Lung microvascular endothelial cell (primary cell): ENCODE results near the gene CDKN2D. TPM values are rescaled to one million over a fixed set of nuclear protein-coding genes. Genes with fewer than 3 reads are reported as not detected.
A peak's percentile ranks its signal among the peaks of the same experiment; 100 is the strongest.

Source experiments
- DNase-seq, 2 donors: peaks; one replicate each; pipeline versions ENCODE4 v3.0.0 to v3.0.0-alpha.2; 2010; ENCODE audit warnings: low read depth in 2 of 2
- total RNA-seq: library from RNA; depleted of rRNA; stranded (reverse); fragments of >200 nt; gene quantifications from 2 replicates; pipeline ENCODE4 v1.2.1, GENCODE V29; 2014

Gene CDKN2D
- total RNA-seq, 1 donor from 2014 or later, result 6.5 TPM

DNA sequence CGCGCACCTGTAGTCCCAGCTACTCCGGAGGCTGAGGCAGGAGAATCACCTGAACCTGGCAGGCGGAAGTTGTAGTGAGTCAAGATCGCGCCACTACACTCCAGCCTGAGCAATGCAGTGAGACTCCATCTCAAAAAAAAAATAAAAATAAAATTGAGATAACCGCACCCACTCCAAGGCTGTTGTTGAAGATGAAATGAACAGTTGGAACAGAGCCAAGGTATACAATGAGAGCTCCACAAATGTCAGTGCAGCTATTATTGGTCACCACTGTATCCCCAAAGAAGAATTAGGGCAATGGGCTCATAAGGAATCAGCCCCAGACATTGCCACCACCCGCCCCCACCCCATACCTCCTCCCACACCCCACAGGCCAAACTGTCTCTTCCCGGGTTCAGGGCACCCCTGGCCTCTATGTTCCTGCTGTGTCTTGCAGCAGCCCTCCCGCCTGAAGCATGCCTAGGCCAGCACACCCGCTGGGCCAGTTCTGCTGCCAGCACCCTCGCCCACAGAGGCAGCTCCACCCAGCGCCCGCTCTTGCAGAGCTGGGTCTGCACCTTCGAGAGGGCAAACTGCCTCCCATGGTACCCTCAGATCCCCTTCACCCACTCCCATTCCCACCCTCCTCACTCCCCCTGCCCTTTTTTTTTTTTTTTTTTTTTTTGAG is 48.0 kb downstream of the CDKN2D start:
- DNase-seq, result no peak

DNA sequence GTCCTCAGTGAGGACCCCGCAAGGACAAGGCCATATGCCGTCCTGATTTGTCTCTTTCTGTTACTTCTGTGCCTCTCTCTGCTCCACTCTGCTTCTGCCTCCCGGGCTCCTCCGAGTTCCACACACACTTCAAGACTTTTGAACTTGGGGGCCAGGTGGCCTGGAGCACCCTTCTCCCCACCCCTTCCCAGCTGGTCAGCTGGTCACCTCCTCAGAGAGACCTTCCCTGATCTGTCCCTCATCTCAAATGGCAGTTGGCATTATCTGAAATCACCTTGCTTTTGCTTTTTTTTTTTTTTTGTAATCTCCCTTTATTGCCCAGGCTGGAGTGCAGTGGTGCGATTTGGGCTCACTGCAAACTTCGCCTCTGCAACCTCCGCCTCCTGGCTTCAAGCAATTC is 49.4 kb downstream of the CDKN2D start:
- DNase-seq, result no peak

DNA sequence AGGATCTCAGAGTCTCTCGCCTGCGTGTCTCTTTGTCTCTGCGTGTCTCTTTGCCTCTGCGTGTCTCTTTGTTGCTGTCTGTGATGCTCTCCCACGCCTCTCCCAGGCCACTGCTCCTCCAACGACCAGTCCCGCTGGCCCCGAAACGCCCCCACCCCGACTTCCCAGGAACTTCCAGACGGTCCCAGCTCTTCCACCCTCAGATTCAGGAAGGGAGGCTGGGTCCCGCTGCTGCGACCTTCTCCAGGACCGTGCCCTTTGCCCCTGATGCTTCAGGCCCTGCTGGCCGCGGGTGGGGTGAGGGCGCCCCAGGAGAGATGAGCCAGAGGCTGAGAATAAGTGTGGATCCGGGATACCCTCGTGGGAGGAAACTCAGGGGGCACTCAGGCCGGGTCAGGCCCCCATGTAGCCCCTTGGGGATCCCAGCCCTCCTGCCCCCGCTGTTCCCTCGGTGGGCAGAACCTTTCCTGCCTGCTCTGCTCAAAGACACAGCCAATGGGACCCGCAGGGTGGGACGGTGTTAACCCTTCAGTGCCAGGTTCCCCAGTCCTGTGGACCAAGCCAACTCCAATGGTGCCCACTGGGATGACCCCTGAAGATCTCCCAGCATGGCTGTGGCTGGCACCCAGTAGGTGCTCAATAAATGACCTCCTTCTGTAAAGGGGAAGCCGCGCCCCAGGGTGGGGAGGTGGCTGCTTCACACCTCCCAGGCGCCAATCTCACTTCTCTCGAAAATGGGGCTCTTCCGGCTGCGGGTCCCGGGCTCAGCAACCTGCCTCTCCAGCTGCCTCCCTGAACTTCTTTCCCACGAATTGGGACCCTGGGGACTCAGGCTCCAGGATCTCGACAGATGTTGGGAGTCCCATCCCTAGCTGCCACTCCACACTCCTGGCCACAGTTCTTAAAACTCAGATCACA is 50.1 kb downstream of the CDKN2D start:
- DNase-seq, result no peak

DNA sequence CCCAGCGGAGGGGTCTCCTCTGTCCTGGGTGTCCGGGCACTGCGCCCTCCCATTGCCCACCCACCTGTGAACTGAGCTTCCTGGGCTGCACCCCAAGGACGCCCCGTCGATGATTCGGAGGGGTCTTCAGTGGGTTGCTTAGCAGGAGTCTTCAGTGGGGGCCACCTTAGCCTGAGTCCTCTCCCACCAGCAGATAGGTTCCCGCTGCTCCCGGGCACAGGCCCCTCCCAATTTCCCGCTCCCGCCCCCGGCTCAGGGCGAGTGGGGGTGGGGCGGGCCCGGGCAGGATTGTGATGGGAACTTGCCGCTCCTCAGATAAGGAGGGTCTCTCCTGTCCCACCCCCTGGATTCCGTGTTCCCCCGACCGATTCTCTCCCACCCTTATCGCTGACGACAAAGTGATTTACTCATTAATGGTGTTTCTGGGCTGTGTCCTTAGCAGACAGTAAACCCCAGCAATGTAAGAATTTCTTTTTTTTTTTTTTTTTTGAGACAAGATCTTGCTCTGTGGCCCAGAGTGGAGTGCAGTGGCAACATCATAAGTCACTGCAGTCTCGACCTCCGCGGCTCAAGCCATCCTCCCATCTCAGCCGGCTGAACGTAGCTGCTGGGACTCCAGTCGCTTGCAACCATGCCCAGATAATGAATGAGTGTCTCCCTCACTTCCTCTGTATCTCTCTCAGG is 50.9 kb downstream of the CDKN2D start:
- no peak for DNase-seq

DNA sequence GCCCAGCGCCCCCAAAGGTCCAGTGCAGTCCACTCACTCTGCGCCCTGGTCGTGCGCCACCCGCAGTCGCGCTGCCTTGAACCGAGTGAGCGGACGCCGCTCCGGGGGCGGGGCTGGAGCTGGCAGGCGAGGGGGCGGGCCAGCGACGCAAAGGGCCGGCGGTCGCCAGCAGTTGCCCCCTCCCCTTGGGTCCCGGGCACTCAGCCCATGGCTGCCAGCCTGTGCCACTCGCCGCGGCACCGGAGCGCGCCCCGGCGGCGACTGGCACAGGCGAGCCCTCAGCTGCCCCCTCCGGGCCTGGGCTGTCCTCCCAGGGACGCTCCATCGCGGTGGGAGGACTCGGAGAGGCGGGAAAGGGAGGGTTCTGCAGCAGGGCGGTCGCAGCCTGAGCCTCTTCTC is 51.4 kb downstream of the CDKN2D start, which contains the start of gene S1PR5:
TSS of gene S1PR5 (minus strand) at position 87 of the 399 bp plus-strand sequence. CDS start 2,436 bp downstream, outside the sequence.
- DNase-seq, result peak in 1 of 2 donors; percentile 26

DNA sequence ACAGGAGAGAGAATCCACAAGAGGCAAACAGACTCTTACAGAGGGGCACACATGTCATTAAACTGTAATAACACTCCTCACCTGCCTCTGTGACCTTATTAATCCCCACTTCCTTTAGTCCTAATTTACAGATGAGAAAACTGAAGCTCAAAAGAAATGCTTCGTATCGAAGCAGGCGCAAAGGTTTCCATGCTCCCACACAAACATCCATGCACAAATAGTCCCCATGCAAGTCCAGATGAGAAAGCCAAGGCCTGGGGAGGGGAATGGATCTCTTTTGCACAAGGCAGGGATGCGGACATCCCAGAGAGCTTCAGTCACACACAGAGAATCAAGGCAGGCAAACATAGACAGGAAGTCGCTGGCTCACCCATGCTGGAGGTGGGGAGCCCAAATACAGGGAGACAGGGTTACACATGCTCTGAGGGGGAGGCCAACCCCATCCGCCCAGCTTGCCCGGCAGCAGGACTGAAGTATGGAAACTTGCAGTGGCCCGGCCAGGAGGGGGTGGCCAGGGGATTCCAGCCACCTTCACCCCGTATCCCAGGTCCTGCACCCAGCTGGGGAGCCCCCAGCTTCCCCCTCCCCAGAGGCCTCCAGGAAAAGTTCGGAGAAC is 52.0 kb downstream of the CDKN2D start:
- no peak for DNase-seq

Other genes starting within 250 kb of the CDKN2D start
- gene RAVER1, start 235.4 kb downstream of the CDKN2D start, total RNA-seq, result 5.4 and 6.2 TPM in 2 replicates
- 7.8 and 8.7 TPM in 2 replicates for gene ICAM3, start 229.4 kb downstream of the CDKN2D start, total RNA-seq
- 41.2 and 74.0 TPM in 2 replicates for gene TYK2, start 188.4 kb downstream of the CDKN2D start, total RNA-seq
- 198 and 235 TPM in 2 replicates for gene CDC37, start 165.4 kb downstream of the CDKN2D start, total RNA-seq
- gene PDE4A, start 148.4 kb downstream of the CDKN2D start, total RNA-seq, result 1.3 and 1.8 TPM in 2 replicates
- 61.9 and 87.7 TPM in 2 replicates for gene KEAP1, start 65.6 kb downstream of the CDKN2D start, total RNA-seq
- gene S1PR5, start 51.5 kb downstream of the CDKN2D start, total RNA-seq, result under 0.01 TPM in 2 replicates
- 5.0 and 7.0 TPM in 2 replicates for gene ATG4D, start 25.1 kb downstream of the CDKN2D start, total RNA-seq
- gene KRI1, start 3.0 kb downstream of the CDKN2D start, total RNA-seq, result 4.1 and 6.0 TPM in 2 replicates
- not detected in 2 replicates for gene AP1M2, start 18.3 kb upstream of the CDKN2D start, total RNA-seq
- 37.9 and 71.8 TPM in 2 replicates for gene SLC44A2, start 56.6 kb upstream of the CDKN2D start, total RNA-seq
- gene ILF3, start 85.4 kb upstream of the CDKN2D start, total RNA-seq, result 57.7 and 71.3 TPM in 2 replicates
- 17.7 and 20.0 TPM in 2 replicates for gene QTRT1, start 132.5 kb upstream of the CDKN2D start, total RNA-seq
- 68.0 and 74.6 TPM in 2 replicates for gene DNM2, start 149.1 kb upstream of the CDKN2D start, total RNA-seq